ENCODE data around the gene COL6A3. TPM values are rescaled to one million over a fixed set of nuclear protein-coding genes. Genes with fewer than 3 reads are reported as not detected.
A peak's percentile ranks its signal among the peaks of the same experiment; 100 is the strongest.

Gene COL6A3
- polyA plus RNA-seq, 1 of the 3 experiments (the other 2 are of a cell fraction), result 18.5 TPM

- Histone ChIP-seq H3K27ac (ENCODE audit: low read depth in 2 of 2, low read length in 1 of 2) (peak overlapping the region; percentile 84 to 100; a peak in 3 of 4 replicates), H2AFZ (ENCODE audit: low read depth) (no peak overlapping the region), H3K4me1 (ENCODE audit: control insufficient read depth in 1 of 2, insufficient read depth in 2 of 2, low read depth in 1 of 2, low read length in 1 of 2) (peaks cover 10 to 43% of the 10 kb centered on the region in 2 experiments; a peak in 3 of 4 replicates), H3K27me3 (ENCODE audit: insufficient read depth) (no peaks in the 10 kb centered on the region), H3K79me2 (ENCODE audit: insufficient read depth) (no peaks in the 10 kb centered on the region), H4K20me1 (ENCODE audit: insufficient read depth) (no peaks in the 10 kb centered on the region), H3K9me2 (no peaks in the 10 kb centered on the region), H3K36me3 (replicated peaks in 1 of 2; ENCODE audit: control insufficient read depth in 1 of 2, insufficient read depth in 2 of 2, low read length in 1 of 2) (no peaks in the 10 kb centered on the region), H3K4me2 (no peak overlapping the region; the same call in 1 of the 2 replicates), H3K9ac (peak overlapping the region; percentile 43; the same call in 1 of the 2 replicates), H3F3A (replicated peaks; ENCODE audit: insufficient read depth) (peaks cover 55% of the 10 kb centered on the region), H3K9me3 (no peaks in the 10 kb centered on the region), H3K4me3 (ENCODE audit: low read depth in 2 of 2, low read length in 1 of 2) (no peak overlapping the region)
- ChIA-PET CTCF (no interaction called here), POLR2A (interaction anchor here (0.6 kb wide), 1 partner anchor 1494 kb away, joined by 3 read pairs; no protein-coding TSS in a partner anchor)
- DNase-seq, result no peak
- WGBS (ENCODE audit: low lambda C conversion rate), result 60% methylated on average over 4 of the region's 4 CpGs
- TF ChIP-seq IRF3 (IDR thresholded peaks at IDR 0.05; ENCODE audit: low read depth, low read length) (no peak), USF2 (IDR thresholded peaks at IDR 0.05; ENCODE audit: borderline replicate concordance, low read depth, low read length) (no peak), EP300 (IDR thresholded peaks at IDR 0.05; ENCODE audit: borderline replicate concordance in 1 of 2, low read depth in 1 of 2, low read length in 1 of 2) (peak in 1 of 2 experiments; percentile 85; a peak in 1 of 4 replicates), RFX5 (IDR thresholded peaks at IDR 0.05; ENCODE audit: low read length) (no peak), USF1 (IDR thresholded peaks at IDR 0.05; ENCODE audit: borderline replicate concordance, low read depth) (no peak), CTCF (IDR thresholded peaks at IDR 0.05) (no peak), NRF1 (IDR thresholded peaks at IDR 0.05; ENCODE audit: low read depth, low read length) (no peak), RXRA (IDR thresholded peaks at IDR 0.05; ENCODE audit: borderline replicate concordance, low read depth) (peak; percentile 50; the same call in 1 of the 2 replicates), TEAD4 (IDR thresholded peaks at IDR 0.05; ENCODE audit: borderline replicate concordance, insufficient read depth) (peak; percentile 28; the same call in 1 of the 2 replicates), POLR2AphosphoS5 (IDR thresholded peaks at IDR 0.05; ENCODE audit: low read depth, low read length) (peak; percentile 26; the same call in 1 of the 2 replicates), GABPA (IDR thresholded peaks at IDR 0.05; ENCODE audit: low read depth) (no peak), PBX3 (IDR thresholded peaks at IDR 0.05) (peak; percentile 81), REST (IDR thresholded peaks at IDR 0.05; ENCODE audit: low read depth, low read length) (no peak), FOXJ3 (CRISPR knock-in tag; IDR thresholded peaks at IDR 0.05) (no peak), SMC3 (IDR thresholded peaks at IDR 0.05; ENCODE audit: low read depth, low read length) (no peak), YY1 (IDR thresholded peaks at IDR 0.05; ENCODE audit: low read depth) (no peak), NFIC (IDR thresholded peaks at IDR 0.05; ENCODE audit: borderline replicate concordance) (peak; percentile 79), FOXM1 (IDR thresholded peaks at IDR 0.05; ENCODE audit: low read depth) (no peak), RAD21 (IDR thresholded peaks at IDR 0.05; ENCODE audit: low read length) (no peak), MEF2A (IDR thresholded peaks at IDR 0.05; ENCODE audit: borderline replicate concordance, low read depth) (peak; percentile 77; the same call in 1 of the 2 replicates), TCF12 (IDR thresholded peaks at IDR 0.05) (peak; percentile 92), EZH2phosphoT487 (IDR thresholded peaks at IDR 0.05; ENCODE audit: borderline replicate concordance, low read depth) (no peak), SIN3A (IDR thresholded peaks at IDR 0.05; ENCODE audit: borderline replicate concordance, low read depth, low read length) (no peak)
Measured at GRCh38 chr2:237283131-237283928, 130.6 kb downstream of the COL6A3 start.

Measured in SK-N-SH (cell line).